ENCODE measurements around the gene TBC1D21. TPM values are rescaled to one million over a fixed set of nuclear protein-coding genes. Genes with fewer than 3 reads are reported as not detected.

The TBC1D21 gene
- total RNA-seq, 1 experiment from 2014 or later: not detected

DNA sequence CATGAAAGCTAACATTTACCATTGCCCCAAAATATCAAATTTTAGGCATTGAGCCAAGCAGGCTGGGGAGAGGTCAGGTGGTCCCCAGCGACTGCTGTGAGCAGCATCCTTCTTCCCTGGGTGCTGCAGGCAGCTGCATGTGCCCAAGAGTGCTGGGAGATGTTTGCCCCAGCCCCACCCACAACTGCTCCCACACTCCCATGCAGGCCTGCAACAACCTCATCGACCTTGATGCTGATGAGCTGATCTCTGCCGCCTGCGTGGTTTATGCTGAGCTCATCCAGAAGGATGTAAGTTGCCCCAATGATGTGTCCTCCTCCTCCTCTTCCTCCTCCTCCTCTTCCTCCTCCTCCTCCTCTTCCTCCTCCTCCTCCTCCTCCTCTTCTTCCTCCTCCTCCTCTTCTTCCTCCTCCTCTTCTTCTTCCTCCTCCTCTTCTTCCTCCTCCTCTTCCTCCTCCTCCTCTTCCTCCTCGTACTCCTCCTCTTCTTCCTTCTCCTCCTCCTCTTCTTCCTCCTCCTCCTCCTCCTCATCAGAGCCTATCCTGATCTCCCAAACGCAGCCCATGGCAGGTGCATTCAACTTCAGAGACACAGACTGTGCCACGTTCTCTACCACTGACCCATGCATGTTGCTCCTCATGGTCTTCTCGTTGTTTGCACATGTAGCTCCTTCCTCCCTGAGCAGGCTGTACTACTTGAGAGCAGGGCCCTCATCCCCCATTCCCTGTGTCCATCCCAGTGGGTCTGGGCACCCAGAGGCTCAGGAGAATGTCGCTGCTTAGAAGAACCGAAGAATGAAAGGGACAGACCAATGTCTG lies 15.1 kb downstream of the TBC1D21 start:
- ChIA-PET POLR2A (ENCODE audit: unreplicated experiment) (no interaction called here), CTCF (no interaction called here)
- Histone ChIP-seq H3K9me2 (ENCODE audit: insufficient read depth) (no peaks in the 10 kb centered on the region), H3K27ac (no peak overlapping the region), H3K9me3 (ENCODE audit: insufficient read depth, low read depth) (no peaks in the 10 kb centered on the region), H3K4me1 (replicated peaks; ENCODE audit: insufficient read depth) (no peaks in the 10 kb centered on the region), H3K36me3 (ENCODE audit: low read depth) (no peaks in the 10 kb centered on the region), H3K4me3 (no peak overlapping the region), H3K27me3 (ENCODE audit: insufficient read depth, low read depth) (peaks cover 62% of the 10 kb centered on the region), H3F3A (ENCODE audit: insufficient read depth, low read depth) (no peaks in the 10 kb centered on the region), H3K4me2 (no peak overlapping the region), H3K79me2 (ENCODE audit: low read depth) (no peaks in the 10 kb centered on the region), H2AFZ (no peak overlapping the region), H4K20me1 (ENCODE audit: insufficient read depth) (no peaks in the 10 kb centered on the region)
- no TSS peak for BruUV-seq (replicated peaks)
- intact Hi-C loops (cut with micrococcal nuclease; ENCODE audit: unreplicated experiment): no loop called here
- DNase-seq: no peak
- TF ChIP-seq CTCF (conservative IDR thresholded peaks at IDR 0.05) (no peak), EZH2 (IDR thresholded peaks at IDR 0.05; ENCODE audit: low read depth) (no peak)

DNA sequence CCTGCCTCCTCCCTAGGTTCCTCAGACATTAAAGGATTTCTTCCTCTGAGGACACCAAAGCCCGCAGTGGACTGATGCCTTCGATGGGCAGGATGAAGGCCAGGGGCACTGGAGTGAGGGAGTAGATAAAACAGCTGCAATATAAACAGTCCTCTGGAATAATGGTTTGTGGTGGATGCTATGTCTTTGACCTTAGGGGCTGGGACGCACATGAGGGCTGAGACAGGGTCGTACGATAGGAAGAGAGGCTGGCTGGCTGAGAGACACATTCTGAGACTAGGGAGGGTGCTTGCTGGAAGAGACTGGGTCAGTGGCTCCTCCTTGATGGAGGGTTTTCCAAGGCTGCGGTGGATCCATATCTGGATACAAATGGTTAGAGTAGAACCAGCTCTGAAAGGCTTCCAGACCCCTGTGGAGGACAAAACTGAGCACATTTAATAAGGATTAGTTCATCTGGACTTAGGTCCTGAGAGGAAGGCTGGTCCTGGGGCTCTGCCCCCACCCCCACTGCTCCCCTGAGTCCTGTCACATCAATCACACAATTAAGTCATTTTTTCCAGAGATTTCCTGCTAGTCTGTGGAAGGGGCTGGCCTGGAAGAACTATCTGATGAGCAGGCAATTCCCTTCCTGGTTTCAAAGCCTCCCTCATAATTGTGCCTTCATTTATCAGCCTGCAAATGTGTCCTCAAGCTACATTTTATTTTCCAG lies 15.8 kb downstream of the TBC1D21 start:
- Histone ChIP-seq H3K79me2 (ENCODE audit: low read depth) (no peaks in the 10 kb centered on the region), H3K27me3 (ENCODE audit: insufficient read depth, low read depth) (peaks cover 56% of the 10 kb centered on the region), H3K27ac (no peak overlapping the region), H3K9me3 (ENCODE audit: insufficient read depth, low read depth) (no peaks in the 10 kb centered on the region), H3K9me2 (ENCODE audit: insufficient read depth) (no peaks in the 10 kb centered on the region), H3K4me1 (replicated peaks; ENCODE audit: insufficient read depth) (no peaks in the 10 kb centered on the region), H3F3A (ENCODE audit: insufficient read depth, low read depth) (no peaks in the 10 kb centered on the region), H3K4me3 (no peak overlapping the region), H3K4me2 (no peak overlapping the region), H3K36me3 (ENCODE audit: low read depth) (no peaks in the 10 kb centered on the region), H2AFZ (no peak overlapping the region), H4K20me1 (ENCODE audit: insufficient read depth) (no peaks in the 10 kb centered on the region)
- no peak for TF ChIP-seq CTCF (conservative IDR thresholded peaks at IDR 0.05)
- no peak for TF ChIP-seq EZH2 (IDR thresholded peaks at IDR 0.05; ENCODE audit: low read depth)
- no TSS peak for BruUV-seq (replicated peaks)
- ChIA-PET POLR2A (ENCODE audit: unreplicated experiment) (no interaction called here), CTCF (no interaction called here)
- intact Hi-C loops (cut with micrococcal nuclease; ENCODE audit: unreplicated experiment): no loop called here
- no peak for DNase-seq

DNA sequence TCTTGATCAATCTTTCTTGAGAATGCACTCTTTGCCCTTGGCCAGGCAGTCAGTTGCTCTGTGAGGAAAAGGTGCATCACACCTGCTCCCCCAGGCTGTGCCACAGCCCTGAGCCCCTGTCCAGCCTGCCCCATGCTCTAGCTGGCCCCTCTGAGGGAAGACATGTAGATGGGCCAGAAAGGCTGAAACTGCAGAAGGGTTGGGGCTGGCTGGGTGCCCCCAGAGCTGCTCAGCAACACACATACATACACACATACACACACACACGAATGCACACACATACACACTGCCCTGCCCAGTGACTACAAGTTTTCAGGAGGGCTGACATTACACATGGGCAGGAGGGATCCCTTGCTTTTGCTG lies 16.4 kb downstream of the TBC1D21 start:
- H3K27me3 ChIP-seq (ENCODE audit: insufficient read depth, low read depth): peaks cover 51% of the 10 kb centered on the region
- POLR2A ChIA-PET (ENCODE audit: unreplicated experiment): no interaction called here
- CTCF ChIA-PET: no interaction called here

More for the DNA sequence above, 16.4 kb downstream of the TBC1D21 start:
- H3K79me2 ChIP-seq (ENCODE audit: low read depth): no peaks in the 10 kb centered on the region
- H3F3A ChIP-seq (ENCODE audit: insufficient read depth, low read depth): no peaks in the 10 kb centered on the region
- BruUV-seq (replicated peaks): no TSS peak
- no peaks in the 10 kb centered on the region for H3K36me3 ChIP-seq (ENCODE audit: low read depth)
- no peak overlapping the region for H3K4me3 ChIP-seq
- no peak for DNase-seq
- TF ChIP-seq CTCF (conservative IDR thresholded peaks at IDR 0.05) (no peak), EZH2 (IDR thresholded peaks at IDR 0.05; ENCODE audit: low read depth) (no peak)
- no peak overlapping the region for H3K4me2 ChIP-seq
- no peak overlapping the region for H3K27ac ChIP-seq
- H3K9me3 ChIP-seq (ENCODE audit: insufficient read depth, low read depth): no peaks in the 10 kb centered on the region
- H2AFZ ChIP-seq: no peak overlapping the region
- H4K20me1 ChIP-seq (ENCODE audit: insufficient read depth): no peaks in the 10 kb centered on the region
- H3K4me1 ChIP-seq (replicated peaks; ENCODE audit: insufficient read depth): no peaks in the 10 kb centered on the region
- intact Hi-C loops (cut with micrococcal nuclease; ENCODE audit: unreplicated experiment): no loop called here
- H3K9me2 ChIP-seq (ENCODE audit: insufficient read depth): no peaks in the 10 kb centered on the region

All from PC-9 (cell line).